Activated CD8-positive, alpha-beta memory T cell treated with anti-CD3 and anti-CD28 coated beads, Interleukin-2, amount 10 ng/mL, durations not matched to agents 7 days and 5 days (primary cell): ENCODE measurements around the gene SRPRB. TPM values are rescaled to one million over a fixed set of nuclear protein-coding genes. Genes with fewer than 3 reads are reported as not detected.

Source experiments
- ATAC-seq: fragments of 150-1000 bp; cut with Tn5 transposase; one replicate; pipeline ENCODE4 v1.10.0; 2021; ENCODE audit warnings: moderate library complexity
- CTCF ChIA-PET: fragments of 350-600 bp; sonication (Branson Sonifier 250); formaldehyde crosslinking; loops from one replicate; lab custom pipeline; 2021; ENCODE audit warnings: antibody characterized with exemption; lab: Charles Lee
- DNase-seq: peaks from one replicate; pipeline ENCODE4 v3.0.0-alpha.2; 2020
- H3K27ac Mint-ChIP-seq: one replicate; pipeline ENCODE4 v1.8.0; 2021; ENCODE audit warnings: mild to moderate bottlenecking, mixed read lengths
- H3K27me3 Mint-ChIP-seq: one replicate; pipeline ENCODE4 v1.8.0; 2021; ENCODE audit warnings: mixed read lengths
- H3K36me3 Mint-ChIP-seq: one replicate; pipeline ENCODE4 v1.8.0; 2021; ENCODE audit warnings: mild to moderate bottlenecking, mixed read lengths
- H3K4me1 Mint-ChIP-seq: one replicate; pipeline ENCODE4 v1.8.0; 2021; ENCODE audit warnings: mixed read lengths
- H3K4me3 Mint-ChIP-seq: one replicate; pipeline ENCODE4 v1.8.0; 2021; ENCODE audit warnings: mild to moderate bottlenecking, moderate library complexity, mixed read lengths
- H3K9me3 Mint-ChIP-seq: one replicate; pipeline ENCODE4 v1.8.0; 2022; ENCODE audit warnings: low read depth, mixed read lengths
- total RNA-seq, 2 experiments: library from RNA; stranded (reverse); gene quantifications; one replicate each; pipeline ENCODE4 v1.2.3, GENCODE V29; 2021

The SRPRB gene, protein sequence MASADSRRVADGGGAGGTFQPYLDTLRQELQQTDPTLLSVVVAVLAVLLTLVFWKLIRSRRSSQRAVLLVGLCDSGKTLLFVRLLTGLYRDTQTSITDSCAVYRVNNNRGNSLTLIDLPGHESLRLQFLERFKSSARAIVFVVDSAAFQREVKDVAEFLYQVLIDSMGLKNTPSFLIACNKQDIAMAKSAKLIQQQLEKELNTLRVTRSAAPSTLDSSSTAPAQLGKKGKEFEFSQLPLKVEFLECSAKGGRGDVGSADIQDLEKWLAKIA
- total RNA-seq, result 10 to 100 TPM; 44.2 to 61.3 TPM

DNA sequence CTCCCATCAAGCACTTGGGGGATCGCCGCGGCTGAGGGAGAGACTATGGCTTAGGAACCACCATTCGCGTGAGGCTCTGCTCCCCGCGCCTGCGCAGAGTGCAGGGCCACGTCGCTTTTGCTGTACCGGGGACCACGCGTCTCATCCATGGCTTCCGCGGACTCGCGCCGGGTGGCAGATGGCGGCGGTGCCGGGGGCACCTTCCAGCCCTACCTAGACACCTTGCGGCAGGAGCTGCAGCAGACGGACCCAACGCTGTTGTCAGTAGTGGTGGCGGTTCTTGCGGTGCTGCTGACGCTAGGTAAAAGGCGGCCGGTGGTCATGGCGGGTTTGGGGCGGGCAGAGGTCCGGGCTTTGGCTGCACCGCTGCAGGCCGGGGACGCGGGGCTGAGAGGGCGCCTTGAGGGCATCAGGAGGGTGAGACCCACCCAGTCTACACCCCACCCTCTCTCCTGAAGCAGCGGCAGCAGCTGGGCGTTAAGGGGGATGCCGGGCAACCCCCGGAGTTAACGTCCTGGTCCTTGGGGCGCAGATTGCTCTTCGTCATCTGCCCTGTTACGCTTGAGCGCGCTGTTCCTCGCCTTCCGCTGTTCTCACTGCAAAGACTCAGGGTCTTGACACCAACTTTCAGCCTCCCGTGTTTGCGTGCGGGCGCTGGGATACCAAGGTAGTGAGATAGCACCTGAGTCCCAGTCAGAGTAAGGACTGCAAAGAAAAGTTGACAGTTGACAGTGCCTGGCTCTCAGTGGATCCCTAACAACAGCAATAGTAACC lies at the start of gene SRPRB:
Gene SRPRB (plus strand): TSS at position 114 of the 774 bp plus-strand sequence. CDS start 34 bp downstream, at position 148.
- Mint-ChIP-seq H3K27ac (peak within 1 kb of the TSS; percentile 93), H3K4me1 (peaks cover 34% of the 10 kb centered on the region), H3K9me3 (no peaks in the 10 kb centered on the region), H3K27me3 (peaks cover 9% of the 10 kb centered on the region), H3K36me3 (peaks cover 22% of the 10 kb centered on the region), H3K4me3 (peak within 1 kb of the TSS; percentile 93)
- ATAC-seq, result peak; percentile 99
- DNase-seq, result peak; percentile 98
- CTCF ChIA-PET, result interaction anchor here (1.4 to 1.8 kb wide), 2 partner anchors 12 to 142 kb away, joined by 4 to 8 read pairs; no protein-coding TSS in a partner anchor

DNA sequence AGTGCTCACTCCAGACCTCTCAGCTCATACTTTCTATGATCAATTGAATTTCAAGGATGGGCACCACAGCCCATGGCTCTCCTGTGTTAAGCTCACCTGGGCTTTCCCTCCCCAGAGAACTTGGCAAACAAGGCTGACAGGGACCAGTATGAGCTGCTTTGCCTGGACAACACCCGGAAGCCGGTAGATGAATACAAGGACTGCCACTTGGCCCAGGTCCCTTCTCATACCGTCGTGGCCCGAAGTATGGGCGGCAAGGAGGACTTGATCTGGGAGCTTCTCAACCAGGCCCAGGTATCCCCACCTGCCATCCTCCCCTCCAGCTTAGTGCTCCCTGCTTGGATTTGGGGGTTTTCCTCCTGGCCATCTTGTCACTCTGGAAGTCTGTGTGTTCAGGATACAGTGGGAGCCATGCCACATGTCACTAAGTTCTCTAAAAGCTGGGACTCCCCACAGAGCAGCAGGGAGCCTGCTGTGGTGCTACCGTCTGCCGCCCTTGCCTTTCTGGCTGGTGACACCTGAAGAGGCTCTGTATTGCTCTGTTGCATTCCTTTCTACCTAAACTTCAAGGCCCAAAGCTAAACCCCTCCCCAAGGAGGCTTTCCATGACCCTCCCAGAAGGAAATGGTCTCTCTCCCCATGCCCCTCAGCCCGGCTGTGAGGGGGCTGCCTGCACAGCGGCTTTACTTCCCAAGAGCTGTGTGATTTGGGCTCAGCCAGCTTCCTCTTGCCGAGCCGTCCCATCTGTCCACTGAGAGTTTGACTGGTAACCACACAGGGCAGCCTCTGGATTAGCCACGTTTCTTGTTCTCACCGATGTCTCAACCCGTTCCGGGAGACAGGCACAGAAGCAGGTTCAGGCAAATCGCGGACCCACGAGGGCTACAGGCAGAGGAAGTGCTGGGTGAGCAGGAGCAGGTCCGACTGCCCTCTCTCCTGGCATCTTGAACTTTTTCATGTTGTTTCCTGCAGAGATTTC lies 48.6 kb upstream of the SRPRB start:
- Mint-ChIP-seq H3K36me3 (no peaks in the 10 kb centered on the region), H3K4me3 (no peak overlapping the region), H3K4me1 (peaks cover 13% of the 10 kb centered on the region), H3K27ac (no peak overlapping the region), H3K9me3 (no peaks in the 10 kb centered on the region), H3K27me3 (peaks cover 9% of the 10 kb centered on the region)
- DNase-seq, result no peak
- CTCF ChIA-PET, result no interaction called here
- no peak for ATAC-seq

DNA sequence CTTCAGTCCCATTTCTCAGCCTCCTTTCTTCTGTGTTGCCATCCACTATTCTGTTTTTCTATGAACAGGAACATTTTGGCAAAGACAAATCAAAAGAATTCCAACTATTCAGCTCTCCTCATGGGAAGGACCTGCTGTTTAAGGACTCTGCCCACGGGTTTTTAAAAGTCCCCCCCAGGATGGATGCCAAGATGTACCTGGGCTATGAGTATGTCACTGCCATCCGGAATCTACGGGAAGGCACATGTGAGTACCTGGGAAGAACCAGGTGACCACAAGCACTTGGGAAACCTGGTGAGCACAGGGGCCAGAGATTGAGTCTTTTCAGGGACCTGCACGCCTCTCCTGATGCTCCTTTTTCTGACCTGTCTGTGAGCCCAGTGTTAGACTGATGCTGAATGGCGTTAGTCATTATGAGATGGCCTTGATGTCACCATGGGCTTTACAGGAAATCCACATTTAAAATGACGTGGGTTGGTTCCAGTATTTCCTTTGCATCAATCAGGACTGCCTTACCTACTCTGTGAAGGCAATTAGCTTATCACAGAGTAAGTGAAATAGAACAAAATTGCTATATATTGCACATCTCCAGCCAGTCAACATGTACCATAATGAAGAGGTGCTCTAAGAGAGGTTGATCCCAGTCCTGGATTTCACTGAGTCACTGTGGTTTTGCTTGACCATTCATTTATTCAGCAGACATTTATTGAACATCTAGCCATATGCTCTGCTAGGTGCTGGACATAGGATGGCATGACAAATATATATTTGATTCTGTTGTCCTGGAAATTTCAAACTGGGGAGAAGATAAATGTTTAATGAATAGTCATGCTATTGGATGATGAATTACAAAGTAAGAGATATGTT lies 47.7 kb upstream of the SRPRB start:
- DNase-seq (no peak), ATAC-seq (peak; percentile 61)
- no peak overlapping the region for H3K27ac Mint-ChIP-seq

DNA sequence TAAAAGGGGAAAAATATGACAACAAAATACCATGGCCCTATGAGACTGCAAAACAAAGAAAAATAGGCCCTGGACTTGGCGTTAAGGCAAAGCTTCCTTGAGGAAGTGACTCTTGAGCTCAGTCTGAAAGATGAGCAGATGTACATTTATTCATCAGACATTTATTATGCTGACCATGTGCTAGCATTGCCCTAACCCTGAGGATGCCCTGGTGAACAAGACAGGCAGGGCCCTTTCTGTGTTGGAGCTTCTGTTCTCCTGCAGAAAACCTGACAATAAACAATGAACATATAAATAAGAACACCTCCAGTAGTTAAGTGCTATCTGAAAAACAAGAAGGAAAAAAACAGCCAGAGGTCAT lies 47.1 kb upstream of the SRPRB start:
- CTCF ChIA-PET, result no interaction called here
- Mint-ChIP-seq H3K9me3 (no peaks in the 10 kb centered on the region), H3K36me3 (no peaks in the 10 kb centered on the region), H3K27ac (no peak overlapping the region), H3K27me3 (peaks cover 12% of the 10 kb centered on the region), H3K4me1 (peaks cover 13% of the 10 kb centered on the region), H3K4me3 (no peak overlapping the region)
- ATAC-seq, result no peak
- DNase-seq, result no peak

More for the DNA sequence above, 47.7 kb upstream of the SRPRB start:
- Mint-ChIP-seq H3K36me3 (no peaks in the 10 kb centered on the region), H3K4me3 (no peak overlapping the region), H3K9me3 (no peaks in the 10 kb centered on the region), H3K4me1 (peaks cover 13% of the 10 kb centered on the region), H3K27me3 (peaks cover 12% of the 10 kb centered on the region)
- CTCF ChIA-PET, result no interaction called here

DNA sequence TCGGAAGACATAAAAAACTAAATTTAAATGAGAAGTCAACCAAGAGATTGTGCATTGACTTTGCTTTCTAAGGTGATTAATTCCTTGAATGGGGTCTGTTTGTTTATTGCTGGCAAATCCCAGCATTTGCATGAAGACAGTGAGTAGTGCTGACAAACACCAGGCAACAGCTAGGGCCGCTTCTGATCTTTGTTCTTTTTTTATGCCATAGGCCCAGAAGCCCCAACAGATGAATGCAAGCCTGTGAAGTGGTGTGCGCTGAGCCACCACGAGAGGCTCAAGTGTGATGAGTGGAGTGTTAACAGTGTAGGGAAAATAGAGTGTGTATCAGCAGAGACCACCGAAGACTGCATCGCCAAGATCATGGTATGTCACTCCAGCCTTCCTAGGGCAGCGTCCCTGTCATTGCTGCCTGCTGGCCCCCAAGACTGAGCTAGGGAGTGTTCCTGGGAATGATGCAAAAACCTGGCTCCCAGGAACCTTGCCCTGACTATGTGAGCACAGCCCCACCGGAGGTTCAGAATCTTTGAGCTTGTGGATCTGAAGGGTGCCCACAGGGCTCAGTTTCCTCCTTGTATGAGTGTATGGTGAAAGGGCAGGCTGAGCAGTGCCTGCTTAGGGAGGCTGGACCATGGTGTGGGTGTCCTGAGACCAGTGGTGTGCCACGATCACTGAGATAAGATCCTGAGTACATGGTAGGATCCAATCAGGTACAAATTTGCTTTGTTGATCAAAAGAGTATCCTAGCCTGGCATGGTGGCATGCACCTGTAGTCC lies 46.5 kb upstream of the SRPRB start:
- no peaks in the 10 kb centered on the region for H3K9me3 Mint-ChIP-seq
- peaks cover 13% of the 10 kb centered on the region for H3K4me1 Mint-ChIP-seq
- no peak for DNase-seq
- no peak overlapping the region for H3K4me3 Mint-ChIP-seq
- CTCF ChIA-PET, result no interaction called here
- no peak overlapping the region for H3K27ac Mint-ChIP-seq
- peaks cover 17% of the 10 kb centered on the region for H3K27me3 Mint-ChIP-seq
- no peak for ATAC-seq
- no peaks in the 10 kb centered on the region for H3K36me3 Mint-ChIP-seq

DNA sequence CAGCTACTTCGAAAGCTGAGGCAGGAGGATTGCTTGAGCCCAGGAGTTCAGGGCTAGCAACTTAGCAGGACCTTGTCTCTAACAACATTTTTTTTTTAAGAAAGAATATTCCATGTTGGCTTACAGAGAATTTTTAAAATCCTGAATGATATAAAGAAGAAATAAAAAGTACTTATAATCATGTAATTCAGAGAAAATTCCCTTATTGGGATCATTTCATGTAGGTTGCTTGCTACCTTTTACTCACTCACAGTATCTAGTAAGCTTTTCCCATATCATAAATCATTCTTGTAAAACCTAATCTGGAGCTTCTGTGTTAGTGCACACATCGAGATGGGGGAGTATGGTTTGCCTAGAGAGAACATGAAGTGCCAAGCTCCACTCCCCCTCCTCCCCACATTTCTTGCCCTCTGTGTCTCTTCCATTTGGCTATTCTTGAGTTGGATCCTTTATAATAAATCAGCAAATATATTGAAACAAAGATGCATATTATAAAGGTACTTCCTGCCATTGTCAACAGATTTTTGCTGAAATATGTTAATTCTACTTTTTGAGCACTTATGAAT lies 45.8 kb upstream of the SRPRB start:
- Mint-ChIP-seq H3K27ac (no peak overlapping the region), H3K4me1 (peaks cover 13% of the 10 kb centered on the region), H3K4me3 (no peak overlapping the region), H3K27me3 (peaks cover 17% of the 10 kb centered on the region), H3K9me3 (no peaks in the 10 kb centered on the region), H3K36me3 (no peaks in the 10 kb centered on the region)
- DNase-seq, result no peak
- CTCF ChIA-PET, result no interaction called here
- ATAC-seq, result no peak

DNA sequence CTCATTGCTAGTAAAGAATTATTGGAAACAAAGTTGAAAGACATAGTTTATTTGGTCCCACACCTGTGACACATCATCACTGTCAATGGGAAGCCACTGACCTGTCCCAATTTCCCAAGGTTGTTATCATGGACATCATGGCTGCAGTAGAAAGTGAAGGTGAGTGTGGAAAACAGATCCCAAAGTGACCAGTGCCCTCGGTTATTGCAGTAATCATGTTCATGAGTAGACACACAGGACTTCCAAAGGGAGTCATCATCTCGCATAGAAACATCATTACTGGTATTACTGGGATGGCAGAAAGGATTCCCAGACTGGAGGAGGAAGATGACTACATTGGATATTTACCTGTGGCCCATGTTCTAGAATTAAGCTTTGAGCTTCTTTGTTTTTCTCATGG lies 44.7 kb upstream of the SRPRB start:
- CTCF ChIA-PET, result no interaction called here
- Mint-ChIP-seq H3K27me3 (peaks cover 17% of the 10 kb centered on the region), H3K27ac (no peak overlapping the region), H3K9me3 (no peaks in the 10 kb centered on the region), H3K36me3 (no peaks in the 10 kb centered on the region), H3K4me3 (no peak overlapping the region), H3K4me1 (peaks cover 13% of the 10 kb centered on the region)
- ATAC-seq (no peak), DNase-seq (no peak)

DNA sequence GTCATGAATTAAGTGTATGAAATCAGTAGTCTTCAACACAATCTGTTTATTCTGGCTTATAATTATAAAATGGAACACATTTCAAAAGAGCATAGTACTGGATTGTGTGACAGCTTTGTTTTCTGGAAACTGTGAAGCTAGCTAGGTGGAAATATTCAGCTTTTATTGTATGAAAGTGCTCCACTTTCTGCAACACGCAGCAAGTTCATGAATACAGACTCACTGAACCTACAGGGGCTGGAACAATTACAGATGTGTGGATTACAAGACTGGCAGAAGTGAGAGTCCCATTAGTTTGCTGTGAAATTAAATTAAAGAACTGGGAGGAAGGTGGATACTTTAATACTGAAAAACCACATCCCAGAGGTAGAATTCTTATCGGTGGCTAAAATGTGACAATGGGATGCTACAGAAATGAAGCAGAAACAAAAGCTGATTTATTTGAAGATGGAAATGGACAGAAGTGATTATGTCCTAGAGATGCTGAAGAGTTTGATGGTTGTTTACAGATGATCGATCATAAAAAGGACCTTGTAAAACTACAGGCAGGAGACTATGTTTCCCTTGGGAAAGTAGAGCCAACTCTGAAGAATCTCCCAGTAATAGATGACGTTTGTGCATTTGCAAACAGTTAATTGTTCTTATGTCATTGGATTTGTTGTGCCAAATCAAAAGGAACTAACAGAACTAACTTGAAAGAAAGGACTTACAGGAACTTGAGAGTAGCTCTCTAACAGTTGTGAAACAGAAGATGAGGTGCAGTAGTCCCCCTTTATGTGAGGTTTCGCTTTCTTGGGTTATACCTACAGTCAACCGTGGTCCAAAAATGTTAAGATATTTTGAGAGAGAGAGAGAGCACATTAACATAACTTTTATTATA lies 43.8 kb upstream of the SRPRB start:
- Mint-ChIP-seq H3K4me3 (no peak overlapping the region), H3K27me3 (peaks cover 17% of the 10 kb centered on the region)

DNA sequence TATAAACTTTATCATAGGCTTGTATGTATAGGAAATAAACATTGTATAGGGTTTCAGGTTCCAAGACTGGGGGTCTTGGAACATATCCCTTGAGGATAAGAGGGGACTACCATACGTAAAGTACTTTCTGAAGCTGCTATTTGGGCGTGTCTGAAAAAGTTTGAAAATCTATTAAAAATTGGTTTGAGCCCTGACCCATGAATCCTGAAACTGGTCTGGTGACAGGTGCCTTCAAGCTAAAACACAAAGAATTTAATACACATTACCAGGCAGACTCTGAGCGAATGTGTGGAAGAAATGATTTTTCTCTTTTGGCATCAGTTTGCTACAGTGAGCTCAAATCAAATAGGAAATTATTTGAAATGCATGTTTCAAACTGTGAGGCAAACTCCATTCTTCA lies 43.1 kb upstream of the SRPRB start:
- no peaks in the 10 kb centered on the region for H3K9me3 Mint-ChIP-seq
- H3K27ac Mint-ChIP-seq, result no peak overlapping the region
- DNase-seq, result no peak
- H3K36me3 Mint-ChIP-seq, result no peaks in the 10 kb centered on the region
- CTCF ChIA-PET, result no interaction called here
- no peak overlapping the region for H3K4me3 Mint-ChIP-seq
- H3K4me1 Mint-ChIP-seq, result peaks cover 10% of the 10 kb centered on the region
- peaks cover 17% of the 10 kb centered on the region for H3K27me3 Mint-ChIP-seq
- ATAC-seq, result no peak

More for the DNA sequence above, 43.8 kb upstream of the SRPRB start:
- H3K27ac Mint-ChIP-seq, result no peak overlapping the region
- no peaks in the 10 kb centered on the region for H3K9me3 Mint-ChIP-seq
- H3K36me3 Mint-ChIP-seq, result no peaks in the 10 kb centered on the region
- CTCF ChIA-PET, result interaction anchor here (0.8 kb wide), 1 partner anchor 338 kb away, joined by 3 read pairs; no protein-coding TSS in a partner anchor
- H3K4me1 Mint-ChIP-seq, result peaks cover 13% of the 10 kb centered on the region
- DNase-seq, result no peak
- ATAC-seq, result no peak

DNA sequence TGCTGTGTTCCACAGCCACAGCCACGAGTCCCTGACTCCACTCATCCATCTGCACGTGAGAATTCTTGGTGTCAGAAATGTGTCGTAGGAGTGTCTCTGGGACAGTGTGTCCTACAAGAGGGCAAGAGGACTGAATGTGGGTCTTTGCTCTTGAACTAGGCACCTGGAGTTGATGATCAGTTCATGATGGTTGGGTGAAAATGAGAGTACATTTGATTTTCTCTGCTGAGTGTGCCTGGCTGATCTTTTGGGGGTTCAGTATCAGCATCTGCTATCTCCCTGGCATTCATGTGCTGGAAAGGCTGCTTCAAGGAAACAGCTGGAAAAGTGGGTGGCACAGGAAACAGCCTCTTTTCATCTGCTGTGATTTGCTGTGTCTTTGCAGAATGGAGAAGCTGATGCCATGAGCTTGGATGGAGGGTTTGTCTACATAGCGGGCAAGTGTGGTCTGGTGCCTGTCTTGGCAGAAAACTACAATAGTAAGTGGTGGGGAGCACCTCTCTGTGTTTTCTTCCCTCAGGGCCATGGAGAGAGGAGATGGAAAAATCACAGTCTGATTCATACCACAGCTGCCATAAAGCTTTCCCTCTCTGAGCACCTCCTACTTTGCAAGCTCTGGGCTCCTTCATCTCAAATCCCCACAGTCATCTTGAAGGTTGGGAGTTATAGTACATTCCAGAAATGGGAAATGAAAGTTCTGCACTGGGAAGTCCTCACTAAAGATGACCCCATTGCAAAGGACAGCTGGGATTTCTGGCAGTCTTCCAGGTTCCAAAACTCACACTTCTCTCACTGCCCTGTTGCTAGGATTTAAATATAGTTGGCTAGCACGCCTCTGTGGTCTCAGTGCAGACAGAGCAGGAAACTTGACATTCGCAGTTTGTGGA lies 41.6 kb upstream of the SRPRB start:
- Mint-ChIP-seq H3K9me3 (no peaks in the 10 kb centered on the region), H3K36me3 (no peaks in the 10 kb centered on the region), H3K27ac (no peak overlapping the region), H3K27me3 (peaks cover 17% of the 10 kb centered on the region), H3K4me3 (no peak overlapping the region), H3K4me1 (no peaks in the 10 kb centered on the region)
- ATAC-seq (no peak), DNase-seq (no peak)
- CTCF ChIA-PET, result no interaction called here
